DOHH2 (cell line): Measurements from ENCODE around the gene ARMC9.

ENCODE experiments used
- H3F3A ChIP-seq: fragments of 200-600 bp; sonication (generic), shearing (Covaris generic); 2 replicates; pipeline ENCODE4 v1.6.0; 2016; ENCODE audit warnings: antibody characterized with exemption, mild to moderate bottlenecking; ENCODE audit not compliant: control insufficient read depth, insufficient read depth
- H3K27ac ChIP-seq: fragments of 200-600 bp; sonication (generic); 2 replicates; pipeline ENCODE4 v1.5.1; 2014; ENCODE audit warnings: low read depth, mild to moderate bottlenecking, low read length, moderate library complexity
- H3K27me3 ChIP-seq: fragments of 200-600 bp; sonication (generic); 2 replicates; pipeline ENCODE4 v1.6.1; 2014; ENCODE audit warnings: mild to moderate bottlenecking, low read length, mixed read lengths; ENCODE audit not compliant: control insufficient read depth
- H3K36me3 ChIP-seq: fragments of 200-600 bp; sonication (generic); 2 replicates; pipeline ENCODE4 v1.6.1; 2014; ENCODE audit warnings: mild to moderate bottlenecking, low read length, moderate library complexity, mixed read lengths; ENCODE audit not compliant: control insufficient read depth
- H3K4me1 ChIP-seq: fragments of 200-600 bp; sonication (generic); 2 replicates; pipeline ENCODE4 v1.6.1; 2014; ENCODE audit warnings: mild to moderate bottlenecking, low read length, mixed read lengths; ENCODE audit not compliant: control insufficient read depth
- H3K4me2 ChIP-seq: fragments of 200-600 bp; sonication (generic); 2 replicates; pipeline ENCODE4 v1.6.0; 2014; ENCODE audit warnings: mild to moderate bottlenecking, low read length, moderate library complexity
- H3K4me3 ChIP-seq: fragments of 200-600 bp; sonication (generic); 2 replicates; pipeline ENCODE4 v1.5.1; 2014; ENCODE audit warnings: mild to moderate bottlenecking, low read length, mixed read lengths
- H3K79me2 ChIP-seq: fragments of 200-600 bp; sonication (generic); 2 replicates; pipeline ENCODE4 v1.6.1; 2014; ENCODE audit warnings: mild to moderate bottlenecking, low read length, mixed read lengths; ENCODE audit not compliant: control insufficient read depth
- H3K9me2 ChIP-seq: fragments of 200-600 bp; sonication (generic); replicated peaks from 2 replicates; pipeline ENCODE4 v1.6.1; 2014; ENCODE audit warnings: mild to moderate bottlenecking, low read length, mixed read lengths; ENCODE audit not compliant: control insufficient read depth
- H3K9me3 ChIP-seq: fragments of 200-600 bp; sonication (generic); 2 replicates; pipeline ENCODE4 v1.6.1; 2014; ENCODE audit warnings: antibody characterized with exemption, low read length, mixed read lengths; ENCODE audit not compliant: control insufficient read depth, insufficient read depth
- H4K20me1 ChIP-seq: fragments of 200-600 bp; sonication (generic); 2 replicates; pipeline ENCODE4 v1.6.0; 2014; ENCODE audit warnings: low read depth, mild to moderate bottlenecking, antibody characterized with exemption, low read length, moderate library complexity; ENCODE audit not compliant: control insufficient read depth, insufficient read depth
- CTCF ChIP-seq: fragments of 200-600 bp; sonication (generic); IDR thresholded peaks from one replicate; pipeline ENCODE4 v1.5.1; 2014; ENCODE audit warnings: antibody characterized with exemption, mild to moderate bottlenecking, low read depth, low read length; ENCODE audit not compliant: poor library complexity, severe bottlenecking
- EZH2phosphoT487 ChIP-seq: fragments of 200-600 bp; sonication (generic); IDR thresholded peaks from 2 replicates; pipeline ENCODE4 v1.6.1; 2017; ENCODE audit warnings: borderline replicate concordance, mild to moderate bottlenecking, antibody characterized with exemption, low read length, moderate library complexity, mixed read lengths

Gene ARMC9

GRCh38 chr2:231356466-231356844 is 158.0 kb downstream of the ARMC9 start:
- no peaks in the 10 kb centered on the region for H3K9me2 ChIP-seq
- H3F3A ChIP-seq, result no peaks in the 10 kb centered on the region
- peaks cover 1% of the 10 kb centered on the region for H3K4me1 ChIP-seq
- H3K27ac ChIP-seq, result no peak overlapping the region
- no peaks in the 10 kb centered on the region for H4K20me1 ChIP-seq
- no peaks in the 10 kb centered on the region for H3K9me3 ChIP-seq
- no peak overlapping the region for H3K4me3 ChIP-seq
- no peak overlapping the region for H3K4me2 ChIP-seq
- no peaks in the 10 kb centered on the region for H3K36me3 ChIP-seq
- H3K79me2 ChIP-seq, result no peaks in the 10 kb centered on the region
- TF ChIP-seq CTCF, result no peak
- no peak for TF ChIP-seq EZH2phosphoT487
- H3K27me3 ChIP-seq, result no peaks in the 10 kb centered on the region

DNA sequence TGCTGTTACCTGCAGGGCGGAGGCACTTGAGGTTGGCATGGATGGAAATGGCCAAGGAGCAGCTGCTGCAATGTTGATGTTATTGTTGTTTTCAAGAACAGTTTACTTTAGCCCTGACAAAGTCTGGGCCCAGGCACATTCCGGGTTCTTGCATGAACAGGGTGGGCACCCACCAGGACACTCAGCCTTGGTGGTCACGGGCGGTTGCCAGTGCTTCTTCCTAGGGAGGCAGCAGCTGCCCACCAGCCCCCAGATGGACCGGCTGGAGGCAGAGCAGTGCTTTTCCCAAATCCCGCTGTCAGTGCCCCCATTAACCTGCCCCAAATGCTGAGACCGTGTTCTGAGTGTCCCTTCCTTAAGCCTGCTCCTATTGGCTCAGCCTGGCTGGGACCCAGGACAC is 158.6 kb downstream of the ARMC9 start:
- Histone ChIP-seq H3K36me3 (no peaks in the 10 kb centered on the region), H3K9me3 (no peaks in the 10 kb centered on the region), H3K9me2 (no peaks in the 10 kb centered on the region), H4K20me1 (no peaks in the 10 kb centered on the region), H3K79me2 (no peaks in the 10 kb centered on the region), H3K27me3 (no peaks in the 10 kb centered on the region), H3K4me1 (peaks cover 7% of the 10 kb centered on the region), H3K4me3 (no peak overlapping the region), H3K27ac (no peak overlapping the region), H3F3A (no peaks in the 10 kb centered on the region), H3K4me2 (no peak overlapping the region)
- no peak for TF ChIP-seq CTCF
- no peak for TF ChIP-seq EZH2phosphoT487

DNA sequence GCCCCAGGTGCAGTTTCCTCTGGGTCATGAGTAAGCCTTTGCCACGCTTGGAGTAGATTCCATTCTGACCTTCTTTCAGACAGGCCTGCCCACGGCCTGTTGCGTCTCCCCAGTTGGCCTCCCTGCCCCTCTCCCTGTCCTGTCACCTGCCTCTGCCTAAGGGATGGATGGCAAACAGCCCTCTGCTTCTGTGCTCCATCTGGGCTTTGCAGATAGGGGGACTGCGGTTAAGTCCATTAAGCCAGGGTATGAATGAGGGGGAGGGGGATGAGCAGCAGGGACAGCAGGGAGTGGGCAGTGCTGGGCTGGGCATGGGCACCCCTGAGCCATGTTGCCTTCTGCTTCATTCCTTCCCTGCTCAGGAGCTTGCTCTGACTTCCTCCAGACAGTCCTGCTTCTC is 159.5 kb downstream of the ARMC9 start:
- no peaks in the 10 kb centered on the region for H3K9me3 ChIP-seq
- no peaks in the 10 kb centered on the region for H3K79me2 ChIP-seq
- no peaks in the 10 kb centered on the region for H3F3A ChIP-seq
- H3K9me2 ChIP-seq, result no peaks in the 10 kb centered on the region
- H3K27ac ChIP-seq, result no peak overlapping the region
- TF ChIP-seq CTCF (no peak), EZH2phosphoT487 (no peak)
- H3K27me3 ChIP-seq, result no peaks in the 10 kb centered on the region
- H3K4me1 ChIP-seq, result peaks cover 16% of the 10 kb centered on the region
- H4K20me1 ChIP-seq, result no peaks in the 10 kb centered on the region
- no peak overlapping the region for H3K4me2 ChIP-seq
- H3K36me3 ChIP-seq, result no peaks in the 10 kb centered on the region
- no peak overlapping the region for H3K4me3 ChIP-seq

DNA sequence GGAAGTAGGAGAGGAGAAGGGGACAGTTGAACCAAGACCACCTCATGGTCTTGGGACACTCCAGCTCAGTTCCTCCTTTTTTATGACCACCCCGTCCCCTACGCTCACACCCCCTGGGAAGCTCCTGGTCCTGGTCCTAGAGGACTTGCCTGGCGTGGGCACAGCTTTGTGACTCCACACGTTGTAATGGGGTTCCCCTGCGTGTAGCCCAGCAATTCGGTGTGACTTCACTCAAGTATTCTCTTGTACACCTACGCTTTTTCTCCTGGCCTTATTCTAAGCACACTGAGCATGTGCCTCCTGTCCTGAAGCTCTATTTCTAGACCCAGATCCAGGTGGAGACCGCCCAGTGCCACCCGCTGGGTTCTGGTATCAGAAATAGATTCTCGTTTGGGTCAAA is 161.0 kb downstream of the ARMC9 start:
- Histone ChIP-seq H4K20me1 (no peaks in the 10 kb centered on the region), H3K27me3 (no peaks in the 10 kb centered on the region), H3F3A (no peaks in the 10 kb centered on the region), H3K79me2 (no peaks in the 10 kb centered on the region), H3K9me2 (no peaks in the 10 kb centered on the region), H3K9me3 (no peaks in the 10 kb centered on the region), H3K4me1 (peaks cover 19% of the 10 kb centered on the region), H3K4me2 (no peak overlapping the region), H3K4me3 (no peak overlapping the region), H3K27ac (no peak overlapping the region), H3K36me3 (no peaks in the 10 kb centered on the region)
- TF ChIP-seq EZH2phosphoT487 (no peak), CTCF (no peak)
